ENCODE measurements around the gene BTNL2. TPM values are rescaled to one million over a fixed set of nuclear protein-coding genes. Genes with fewer than 3 reads are reported as not detected.
"Not testable (repeated sequence)": the region's sequence is repeated elsewhere in the genome, so short reads cannot be mapped to it uniquely, and the experiment has no call there.

The BTNL2 gene
- total and polyA plus RNA-seq, 4 experiments from 2014 or later, result not detected

GRCh38 chr6:32439602-32440214 is 32.7 kb upstream of the BTNL2 start, which contains the start of gene HLA-DRA:
Gene HLA-DRA, plus strand, starts transcription at chr6:32439887. Its CDS starts 64 bp downstream, at chr6:32439951.
- H3K27ac Mint-ChIP-seq, result peak within 1 kb of the TSS in 2 of 7 donors; percentile 8 to 60
- H3K9me3 ChIP-seq (ENCODE audit: control insufficient read depth in 1 of 2, low read length in 2 of 2), result no peaks in the 10 kb centered on the region
- intact Hi-C loops (cut with micrococcal nuclease), result no loop called here
- H3K4me3 Mint-ChIP-seq, result peak within 1 kb of the TSS; percentile 32 to 79 (median 66)
- ChIA-PET CTCF (ENCODE audit: partially characterized antibody) (interaction anchor here (0.9 to 1.8 kb wide), 3 partner anchors 21 to 346 kb away, joined by 3 to 5 read pairs (median 3); no protein-coding TSS in a partner anchor), POLR2A (ENCODE audit: partially characterized antibody) (no interaction called here)
- peaks cover 9 to 15% (median 10%) of the 10 kb centered on the region in 4 donors for H3K4me1 Mint-ChIP-seq
- peak within 1 kb of the TSS; percentile 38 for H3K27ac ChIP-seq (ENCODE audit: low read depth, low read length)
- H3K9me3 Mint-ChIP-seq, result no peaks in the 10 kb centered on the region
- H3K4me1 ChIP-seq (ENCODE audit: insufficient read depth, low read length), result peaks cover 6% of the 10 kb centered on the region
- peak; percentile 49 to 79 (median 72) for DNase-seq
- no peaks in the 10 kb centered on the region for H3K36me3 ChIP-seq (ENCODE audit: insufficient read depth, low read length)
- H3K27me3 Mint-ChIP-seq, result peaks cover 4 to 19% of the 10 kb centered on the region in 2 donors
- peak within 1 kb of the TSS in 1 of 2 donors; percentile 65 for H3K4me3 ChIP-seq (ENCODE audit: low read length in 2 of 2)
- H3K36me3 Mint-ChIP-seq, result no peaks in the 10 kb centered on the region
- no peaks in the 10 kb centered on the region for H3K27me3 ChIP-seq (ENCODE audit: insufficient read depth, low read length)

GRCh38 chr6:32439139-32439538 is 32.2 kb upstream of the BTNL2 start:
- ChIA-PET POLR2A (ENCODE audit: partially characterized antibody) (no interaction called here), CTCF (ENCODE audit: partially characterized antibody) (interaction anchor here (0.9 to 1.8 kb wide), 4 partner anchors 14 to 346 kb away, joined by 3 to 5 read pairs (median 3); no protein-coding TSS in a partner anchor)
- Mint-ChIP-seq H3K4me1 (peaks cover 9 to 15% (median 10%) of the 10 kb centered on the region in 4 donors), H3K9me3 (no peaks in the 10 kb centered on the region), H3K36me3 (no peaks in the 10 kb centered on the region), H3K27me3 (peaks cover 4 to 19% of the 10 kb centered on the region in 2 donors), H3K27ac (no peak overlapping the region), H3K4me3 (no peak overlapping the region)
- intact Hi-C loops (cut with micrococcal nuclease), result no loop called here
- Histone ChIP-seq H3K27ac (ENCODE audit: low read depth, low read length) (no peak overlapping the region), H3K4me3 (ENCODE audit: low read length in 2 of 2) (no peak overlapping the region), H3K36me3 (ENCODE audit: insufficient read depth, low read length) (no peaks in the 10 kb centered on the region), H3K9me3 (ENCODE audit: control insufficient read depth in 1 of 2, low read length in 2 of 2) (no peaks in the 10 kb centered on the region), H3K27me3 (ENCODE audit: insufficient read depth, low read length) (no peaks in the 10 kb centered on the region), H3K4me1 (ENCODE audit: insufficient read depth, low read length) (peaks cover 6% of the 10 kb centered on the region)
- DNase-seq, result no peak

GRCh38 chr6:32436995-32437836 is 30.2 kb upstream of the BTNL2 start:
- intact Hi-C loops (cut with micrococcal nuclease), result no loop called here
- Mint-ChIP-seq H3K4me1 (peaks cover 9 to 15% (median 10%) of the 10 kb centered on the region in 4 donors), H3K4me3 (no peak overlapping the region), H3K36me3 (no peaks in the 10 kb centered on the region), H3K27me3 (peaks cover 7 to 12% of the 10 kb centered on the region in 2 donors), H3K27ac (no peak overlapping the region), H3K9me3 (no peaks in the 10 kb centered on the region)
- no peak for DNase-seq
- no peaks in the 10 kb centered on the region for H3K36me3 ChIP-seq (ENCODE audit: insufficient read depth, low read length)
- H3K4me1 ChIP-seq (ENCODE audit: insufficient read depth, low read length), result peaks cover 6% of the 10 kb centered on the region
- no peaks in the 10 kb centered on the region for H3K9me3 ChIP-seq (ENCODE audit: control insufficient read depth in 1 of 2, low read length in 2 of 2)
- POLR2A ChIA-PET (ENCODE audit: partially characterized antibody), result no interaction called here
- no peak overlapping the region for H3K27ac ChIP-seq (ENCODE audit: low read depth, low read length)
- no peaks in the 10 kb centered on the region for H3K27me3 ChIP-seq (ENCODE audit: insufficient read depth, low read length)
- H3K4me3 ChIP-seq (ENCODE audit: low read length in 2 of 2), result no peak overlapping the region
- CTCF ChIA-PET (ENCODE audit: partially characterized antibody), result interaction anchor here (1.6 kb wide), 1 partner anchor 24 kb away, joined by 3 read pairs; no protein-coding TSS in a partner anchor

DNA sequence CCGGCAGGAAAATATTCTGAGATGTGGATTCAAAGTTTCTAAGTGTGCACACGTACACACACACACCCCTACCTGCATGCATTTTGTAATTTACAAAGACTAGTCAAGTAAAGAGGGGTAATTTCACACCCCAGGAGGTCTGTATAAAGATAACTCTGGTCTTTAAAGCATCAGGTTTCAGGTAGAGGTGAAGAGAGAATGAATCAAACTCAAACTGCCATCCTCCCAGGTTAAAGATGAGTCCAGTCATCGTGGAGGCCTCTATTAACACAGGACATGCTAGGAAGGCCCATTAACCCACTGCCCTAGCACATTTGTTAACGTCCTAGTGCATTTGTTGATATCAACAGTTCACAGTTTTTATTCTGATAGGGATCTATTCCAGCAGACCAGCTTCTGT is 29.2 kb upstream of the BTNL2 start:
- Mint-ChIP-seq H3K9me3 (no peaks in the 10 kb centered on the region), H3K4me3 (no peak overlapping the region), H3K4me1 (peaks cover 7 to 15% (median 10%) of the 10 kb centered on the region in 4 donors), H3K27me3 (peaks cover 5 to 10% of the 10 kb centered on the region in 2 donors), H3K27ac (no peak overlapping the region), H3K36me3 (no peaks in the 10 kb centered on the region)
- no peak for DNase-seq
- no peak overlapping the region for H3K4me3 ChIP-seq (ENCODE audit: low read length in 2 of 2)
- ChIA-PET POLR2A (ENCODE audit: partially characterized antibody) (no interaction called here), CTCF (ENCODE audit: partially characterized antibody) (interaction anchor here (1.3 to 1.6 kb wide), 2 partner anchors 23 to 264 kb away, joined by 3 to 5 read pairs; no protein-coding TSS in a partner anchor)
- H3K4me1 ChIP-seq (ENCODE audit: insufficient read depth, low read length), result peaks cover 6% of the 10 kb centered on the region
- intact Hi-C loops (cut with micrococcal nuclease), result no loop called here
- H3K9me3 ChIP-seq (ENCODE audit: control insufficient read depth in 1 of 2, low read length in 2 of 2), result no peaks in the 10 kb centered on the region
- H3K27me3 ChIP-seq (ENCODE audit: insufficient read depth, low read length), result no peaks in the 10 kb centered on the region
- H3K27ac ChIP-seq (ENCODE audit: low read depth, low read length), result no peak overlapping the region
- no peaks in the 10 kb centered on the region for H3K36me3 ChIP-seq (ENCODE audit: insufficient read depth, low read length)

DNA sequence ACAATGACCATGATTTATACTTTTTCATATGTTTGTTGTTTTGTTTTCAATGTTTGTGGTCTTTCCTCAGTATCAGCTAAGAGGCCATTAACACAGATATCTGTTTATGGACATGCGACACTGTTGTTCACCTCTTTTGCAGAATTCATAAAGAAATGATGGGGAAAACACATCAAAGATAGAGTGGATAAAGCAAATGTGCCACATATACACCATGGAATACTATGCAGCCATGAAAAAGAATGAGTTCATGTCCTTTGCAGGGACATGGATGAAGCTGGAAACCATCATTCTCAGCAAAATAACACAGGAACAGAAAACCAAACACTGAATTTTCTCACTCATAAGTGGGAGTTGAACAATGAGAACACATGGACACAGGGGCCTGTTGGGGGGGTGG is 27.0 kb upstream of the BTNL2 start:
- H3K27me3 ChIP-seq (ENCODE audit: insufficient read depth, low read length); H3K9me3 Mint-ChIP-seq; H3K4me1 Mint-ChIP-seq; H3K4me3 ChIP-seq (ENCODE audit: low read length in 2 of 2); POLR2A ChIA-PET (ENCODE audit: partially characterized antibody); DNase-seq; H3K36me3 Mint-ChIP-seq; H3K9me3 ChIP-seq (ENCODE audit: control insufficient read depth in 1 of 2, low read length in 2 of 2); H3K36me3 ChIP-seq (ENCODE audit: insufficient read depth, low read length); H3K27ac ChIP-seq (ENCODE audit: low read depth, low read length); H3K4me3 Mint-ChIP-seq; H3K27me3 Mint-ChIP-seq; H3K4me1 ChIP-seq (ENCODE audit: insufficient read depth, low read length); H3K27ac Mint-ChIP-seq: not testable (repeated sequence)
- intact Hi-C loops (cut with micrococcal nuclease), result loop anchor here (2.0 to 5.0 kb wide), 2 partner anchors 21 to 433 kb away; no protein-coding TSS in a partner anchor
- CTCF ChIA-PET (ENCODE audit: partially characterized antibody), result interaction anchor here (1.0 kb wide), 1 partner anchor 352 kb away, joined by 3 read pairs; no protein-coding TSS in a partner anchor

- Mint-ChIP-seq H3K9me3 (peaks cover 0 to 2% (median 0%) of the 10 kb centered on the region in 8 donors), H3K27me3 (peaks cover 5 to 11% of the 10 kb centered on the region in 2 donors)
- POLR2A ChIA-PET (ENCODE audit: partially characterized antibody), result no interaction called here
Measured at GRCh38 chr6:32432050-32432450, 25.1 kb upstream of the BTNL2 start.

DNA sequence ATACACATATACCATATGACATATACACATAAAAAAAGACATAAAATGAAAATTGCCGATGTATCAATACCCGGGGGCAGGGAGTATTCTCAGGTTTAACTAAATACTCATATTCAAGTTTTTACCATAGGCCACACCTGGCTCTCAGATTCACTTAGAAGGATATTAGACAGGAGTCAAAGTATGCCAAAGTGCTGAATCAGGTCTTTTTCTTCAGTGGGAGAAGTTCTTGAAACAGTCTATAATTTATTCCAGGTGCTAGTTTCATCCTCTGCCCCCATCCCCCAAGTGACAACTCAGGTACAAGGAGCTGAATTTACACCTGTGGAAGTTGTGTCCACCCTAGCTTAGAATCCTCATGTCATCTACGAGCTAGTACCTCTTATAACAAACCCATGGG is 24.2 kb upstream of the BTNL2 start:
- no peaks in the 10 kb centered on the region for H3K36me3 Mint-ChIP-seq
- H3K4me3 Mint-ChIP-seq, result no peak overlapping the region
- POLR2A ChIA-PET (ENCODE audit: partially characterized antibody), result no interaction called here
- intact Hi-C loops (cut with micrococcal nuclease), result loop anchor here (5.0 kb wide), 1 partner anchor 436 kb away; no protein-coding TSS in a partner anchor
- DNase-seq, result no peak
- H3K9me3 Mint-ChIP-seq, result peaks cover 0 to 2% (median 0%) of the 10 kb centered on the region in 8 donors
- no peak overlapping the region for H3K27ac ChIP-seq (ENCODE audit: low read depth, low read length)
- H3K27me3 Mint-ChIP-seq, result peaks cover 5 to 11% of the 10 kb centered on the region in 2 donors
- no peaks in the 10 kb centered on the region for H3K4me1 Mint-ChIP-seq
- H3K4me1 ChIP-seq (ENCODE audit: insufficient read depth, low read length), result no peaks in the 10 kb centered on the region
- no peak overlapping the region for H3K27ac Mint-ChIP-seq
- no peaks in the 10 kb centered on the region for H3K36me3 ChIP-seq (ENCODE audit: insufficient read depth, low read length)
- CTCF ChIA-PET (ENCODE audit: partially characterized antibody), result interaction anchor here (0.8 to 3.4 kb wide), 8 partner anchors 17 to 369 kb away, joined by 3 to 26 read pairs (median 4); no protein-coding TSS in a partner anchor
- H3K4me3 ChIP-seq (ENCODE audit: low read length in 2 of 2), result no peak overlapping the region
- no peaks in the 10 kb centered on the region for H3K9me3 ChIP-seq (ENCODE audit: control insufficient read depth in 1 of 2, low read length in 2 of 2)
- peaks cover 4% of the 10 kb centered on the region for H3K27me3 ChIP-seq (ENCODE audit: insufficient read depth, low read length)

More at GRCh38 chr6:32432050-32432450, 25.1 kb upstream of the BTNL2 start:
- intact Hi-C loops (cut with micrococcal nuclease), result loop anchor here (1.0 to 5.0 kb wide), 6 partner anchors 19 to 435 kb away; no protein-coding TSS in a partner anchor
- peaks cover 4% of the 10 kb centered on the region for H3K27me3 ChIP-seq (ENCODE audit: insufficient read depth, low read length)
- Mint-ChIP-seq H3K27ac (no peak overlapping the region), H3K4me1 (no peaks in the 10 kb centered on the region), H3K36me3 (no peaks in the 10 kb centered on the region), H3K4me3 (no peak overlapping the region)
- no peak overlapping the region for H3K27ac ChIP-seq (ENCODE audit: low read depth, low read length)
- peak in 4 of 5 donors; percentile 28 to 41 (median 36) for DNase-seq
- H3K4me3 ChIP-seq (ENCODE audit: low read length in 2 of 2), result no peak overlapping the region
- CTCF ChIA-PET (ENCODE audit: partially characterized antibody), result interaction anchor here (1.1 to 3.4 kb wide), 7 partner anchors 18 to 436 kb away, joined by 3 to 26 read pairs (median 4); no protein-coding TSS in a partner anchor
- H3K36me3 ChIP-seq (ENCODE audit: insufficient read depth, low read length), result no peaks in the 10 kb centered on the region
- no peaks in the 10 kb centered on the region for H3K9me3 ChIP-seq (ENCODE audit: control insufficient read depth in 1 of 2, low read length in 2 of 2)
- no peaks in the 10 kb centered on the region for H3K4me1 ChIP-seq (ENCODE audit: insufficient read depth, low read length)
